GM18507 (cell line): ENCODE measurements around the gene ENPP5.
A peak's percentile ranks its signal among the peaks of the same experiment; 100 is the strongest.

Experiments used
- DNase-seq: peaks from one replicate; pipeline ENCODE4 v3.0.0; 2011; ENCODE audit warnings: low read depth; ENCODE audit not compliant: insufficient read length; ENCODE audit errors: extremely low spot score
- FAIRE-seq: peaks from 2 replicates; lab custom pipeline; 2011; peaks lifted over from hg19 to GRCh38; lab: Jason Lieb, UNC

Gene ENPP5

GRCh38 chr6:46170357-46171289, at the start of gene ENPP5:
Gene ENPP5, minus strand, starts transcription at chr6:46170980. Its CDS starts 2,718 bp downstream, at chr6:46168262.
- DNase-seq (peak; percentile 54), FAIRE-seq (peak; percentile 48)

- DNase-seq (no peak), FAIRE-seq (no peak)
These were observed 48.9 kb upstream of the ENPP5 start for GRCh38 chr6:46219661-46220060.

GRCh38 chr6:46218457-46218856, 47.7 kb upstream of the ENPP5 start:
- DNase-seq (no peak), FAIRE-seq (no peak)

GRCh38 chr6:46217671-46218131, 46.9 kb upstream of the ENPP5 start:
- DNase-seq (peak; percentile 22), FAIRE-seq (peak; percentile 80)

- FAIRE-seq (no peak), DNase-seq (no peak)
These were observed 46.1 kb upstream of the ENPP5 start for GRCh38 chr6:46216879-46217278.

GRCh38 chr6:46215777-46216176, 45.0 kb upstream of the ENPP5 start:
- no peak for DNase-seq
- FAIRE-seq: no peak

- FAIRE-seq: no peak
- DNase-seq: no peak
These were observed 44.4 kb upstream of the ENPP5 start for GRCh38 chr6:46215213-46215612.

GRCh38 chr6:46211917-46212316, 41.1 kb upstream of the ENPP5 start:
- no peak for FAIRE-seq

GRCh38 chr6:46210294-46210693, 39.5 kb upstream of the ENPP5 start:
- no peak for FAIRE-seq
- DNase-seq: no peak

More at GRCh38 chr6:46211917-46212316, 41.1 kb upstream of the ENPP5 start:
- no peak for DNase-seq

GRCh38 chr6:46208303-46208702, 37.5 kb upstream of the ENPP5 start:
- DNase-seq (no peak), FAIRE-seq (no peak)

- FAIRE-seq (no peak), DNase-seq (no peak)
These were observed 36.4 kb upstream of the ENPP5 start for GRCh38 chr6:46207174-46207573.

GRCh38 chr6:46204880-46205650, 34.3 kb upstream of the ENPP5 start:
- no peak for FAIRE-seq
- DNase-seq: no peak

- DNase-seq (no peak), FAIRE-seq (no peak)
These were observed 32.8 kb upstream of the ENPP5 start for GRCh38 chr6:46203391-46204177.

- no peak for DNase-seq
- FAIRE-seq: no peak
These were observed 30.9 kb upstream of the ENPP5 start for GRCh38 chr6:46201702-46202101.

GRCh38 chr6:46199387-46199786, 28.6 kb upstream of the ENPP5 start:
- FAIRE-seq: no peak
- no peak for DNase-seq

- no peak for DNase-seq
- FAIRE-seq: no peak
These were observed 21.2 kb upstream of the ENPP5 start for GRCh38 chr6:46191961-46192360.

- DNase-seq: no peak
- FAIRE-seq: no peak
These were observed 20.1 kb upstream of the ENPP5 start for GRCh38 chr6:46190889-46191288.

GRCh38 chr6:46189726-46190125, 18.9 kb upstream of the ENPP5 start:
- FAIRE-seq: no peak
- no peak for DNase-seq

GRCh38 chr6:46186583-46186982, 15.8 kb upstream of the ENPP5 start:
- no peak for DNase-seq
- FAIRE-seq: no peak

GRCh38 chr6:46184114-46184513, 13.3 kb upstream of the ENPP5 start:
- DNase-seq: no peak
- no peak for FAIRE-seq
